ENCODE measurements around the gene CYB5RL. TPM values are rescaled to one million over a fixed set of nuclear protein-coding genes. Genes with fewer than 3 reads are reported as not detected.

CYB5RL gene
- total RNA-seq, 3 donors from 2014 or later (not counting 1 experiment from before 2014, with no cell fraction given) = 5.6 to 6.7 (median 6.2) TPM

GRCh38 chr1:54178296-54179070 is 21.3 kb downstream of the CYB5RL start:
- no peak overlapping the region for H3K27ac Mint-ChIP-seq
- no peak for ATAC-seq
- 90% methylated on average over 9 of the region's 9 CpGs for WGBS (ENCODE audit: insufficient coverage)

GRCh38 chr1:54177726-54178125 is 22.1 kb downstream of the CYB5RL start:
- Mint-ChIP-seq H3K9me3 (no peaks in the 10 kb centered on the region), H3K4me1 (no peaks in the 10 kb centered on the region), H3K27me3 (ENCODE audit: low read depth in 2 of 2) (no peaks in the 10 kb centered on the region), H3K27ac (no peak overlapping the region), H3K36me3 (no peaks in the 10 kb centered on the region), H3K4me3 (no peak overlapping the region)
- Histone ChIP-seq H3K4me1 (ENCODE audit: control insufficient read depth, insufficient read depth, low read length) (peaks cover 3% of the 10 kb centered on the region), H3K36me3 (ENCODE audit: control insufficient read depth, insufficient read depth, low read length) (peaks cover 6% of the 10 kb centered on the region), H3K9me3 (ENCODE audit: control insufficient read depth, insufficient read depth, low read length) (no peaks in the 10 kb centered on the region), H3K27ac (ENCODE audit: low read length) (no peak overlapping the region), H3K4me3 (ENCODE audit: low read length) (no peak overlapping the region), H3K27me3 (ENCODE audit: control insufficient read depth, insufficient read depth, low read length) (no peaks in the 10 kb centered on the region)
- TF ChIP-seq CTCF (IDR thresholded peaks at IDR 0.05) = no peak
- no peak for DNase-seq
- ATAC-seq = no peak
- 95% methylated on average over 8 of the region's 8 CpGs for WGBS (ENCODE audit: insufficient coverage)
- intact Hi-C loops (cut with micrococcal nuclease) = no loop called here

More at GRCh38 chr1:54178296-54179070, 21.3 kb downstream of the CYB5RL start:
- H3K4me1 Mint-ChIP-seq = no peaks in the 10 kb centered on the region
- Histone ChIP-seq H3K27ac (ENCODE audit: low read length) (no peak overlapping the region), H3K4me1 (ENCODE audit: control insufficient read depth, insufficient read depth, low read length) (peaks cover 3% of the 10 kb centered on the region), H3K36me3 (ENCODE audit: control insufficient read depth, insufficient read depth, low read length) (peaks cover 8% of the 10 kb centered on the region), H3K4me3 (ENCODE audit: low read length) (no peak overlapping the region), H3K9me3 (ENCODE audit: control insufficient read depth, insufficient read depth, low read length) (no peaks in the 10 kb centered on the region), H3K27me3 (ENCODE audit: control insufficient read depth, insufficient read depth, low read length) (no peaks in the 10 kb centered on the region)
- TF ChIP-seq CTCF (IDR thresholded peaks at IDR 0.05) = no peak
- H3K9me3 Mint-ChIP-seq = no peaks in the 10 kb centered on the region
- no peaks in the 10 kb centered on the region for H3K27me3 Mint-ChIP-seq (ENCODE audit: low read depth in 2 of 2)
- intact Hi-C loops (cut with micrococcal nuclease) = no loop called here
- H3K4me3 Mint-ChIP-seq = no peak overlapping the region
- no peak for DNase-seq
- no peaks in the 10 kb centered on the region for H3K36me3 Mint-ChIP-seq

GRCh38 chr1:54176621-54177327 is 23.1 kb downstream of the CYB5RL start:
- H3K36me3 Mint-ChIP-seq = no peaks in the 10 kb centered on the region
- H3K27me3 Mint-ChIP-seq (ENCODE audit: low read depth in 2 of 2) = no peaks in the 10 kb centered on the region

More at GRCh38 chr1:54176621-54177327, 23.1 kb downstream of the CYB5RL start:
- peaks cover 3% of the 10 kb centered on the region for H3K4me1 ChIP-seq (ENCODE audit: control insufficient read depth, insufficient read depth, low read length)
- no peaks in the 10 kb centered on the region for H3K9me3 ChIP-seq (ENCODE audit: control insufficient read depth, insufficient read depth, low read length)
- intact Hi-C loops (cut with micrococcal nuclease) = no loop called here
- Mint-ChIP-seq H3K4me3 (no peak overlapping the region), H3K4me1 (no peaks in the 10 kb centered on the region), H3K27ac (no peak overlapping the region), H3K9me3 (no peaks in the 10 kb centered on the region)
- DNase-seq (no peak), ATAC-seq (no peak)
- H3K36me3 ChIP-seq (ENCODE audit: control insufficient read depth, insufficient read depth, low read length) = peaks cover 6% of the 10 kb centered on the region
- 95% methylated on average over 6 of the region's 6 CpGs for WGBS (ENCODE audit: insufficient coverage)
- no peaks in the 10 kb centered on the region for H3K27me3 ChIP-seq (ENCODE audit: control insufficient read depth, insufficient read depth, low read length)
- no peak overlapping the region for H3K27ac ChIP-seq (ENCODE audit: low read length)
- no peak overlapping the region for H3K4me3 ChIP-seq (ENCODE audit: low read length)
- TF ChIP-seq CTCF (IDR thresholded peaks at IDR 0.05) = no peak

All from natural killer cell (primary cell).